ENCODE results near the gene GNPNAT1. TPM values are rescaled to one million over a fixed set of nuclear protein-coding genes. Genes with fewer than 3 reads are reported as not detected.
A peak's percentile ranks its signal among the peaks of the same experiment; 100 is the strongest.

GNPNAT1 gene
- total and polyA plus RNA-seq, 9 of the 15 experiments (the other 6 are each of a cell fraction or from before 2014, with no cell fraction given): 15.8 to 27.7 (median 25.3) TPM

DNA sequence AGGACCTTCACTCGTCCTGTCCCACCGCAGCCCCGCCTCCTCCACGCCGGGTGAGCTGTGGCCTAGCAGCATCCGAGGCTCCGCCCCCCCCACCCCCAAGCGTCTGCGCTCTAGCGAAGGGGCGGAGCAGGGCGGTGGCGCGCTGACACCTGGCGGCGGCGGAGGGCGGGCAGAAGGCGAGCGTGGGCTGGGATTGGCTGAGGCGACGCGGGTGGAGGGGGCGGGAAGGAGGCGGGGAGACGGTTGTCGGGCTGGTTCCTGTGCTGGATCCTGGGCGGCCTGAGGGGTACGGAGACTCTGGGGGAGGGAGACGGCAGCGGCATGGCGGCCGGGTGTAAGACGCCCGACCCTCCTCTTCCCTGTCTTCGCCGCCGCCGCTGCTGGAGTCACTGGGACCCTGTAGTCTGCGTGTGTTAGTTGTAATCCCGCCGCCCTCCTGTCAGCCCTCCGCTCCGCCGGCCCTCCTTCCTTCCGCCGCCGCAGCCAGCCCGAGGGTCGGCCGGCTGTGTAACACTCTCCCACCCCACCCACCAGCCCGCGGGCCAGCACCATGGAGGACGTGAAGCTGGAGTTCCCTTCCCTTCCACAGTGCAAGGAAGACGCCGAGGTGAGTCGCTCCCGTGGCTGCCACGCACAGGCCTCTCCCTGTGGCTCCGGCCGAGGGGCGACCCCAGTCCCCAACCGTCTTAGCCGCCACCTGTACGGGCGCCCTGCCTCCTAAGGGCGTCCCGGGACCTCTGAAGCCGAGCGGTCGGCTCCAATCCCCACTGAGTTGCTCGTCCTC is 61.3 kb downstream of the GNPNAT1 start, which contains the start of gene STYX (continued):
- TF ChIP-seq HNRNPH1 (optimal IDR thresholded peaks at IDR 0.05; ENCODE audit: low read depth, low read length): no peak
- TF ChIP-seq SP1 (CRISPR knock-in tag; IDR thresholded peaks at IDR 0.05): peak; percentile 78
- TF ChIP-seq ILK (tag; IDR thresholded peaks at IDR 0.05; ENCODE audit: borderline replicate concordance, low read depth): no peak
- TF ChIP-seq SP2 (IDR thresholded peaks at IDR 0.05; ENCODE audit: extremely low read depth, low read depth, low read length, poor library complexity, severe bottlenecking): no peak
- no peak for TF ChIP-seq RBM34 (IDR thresholded peaks at IDR 0.05; ENCODE audit: borderline replicate concordance, insufficient read depth, low read length)
- no peak for TF ChIP-seq RFX1 (IDR thresholded peaks at IDR 0.05)
- peak; percentile 44 for TF ChIP-seq SAP30 (IDR thresholded peaks at IDR 0.05; ENCODE audit: borderline replicate concordance, insufficient read depth, low read depth, low read length, poor library complexity, severe bottlenecking)
- TF ChIP-seq ESRRA (IDR thresholded peaks at IDR 0.05; ENCODE audit: borderline replicate concordance, low read depth): peak; percentile 37; the same call in 1 of the 2 replicates
- no peak for TF ChIP-seq BHLHE40 (IDR thresholded peaks at IDR 0.05; ENCODE audit: low read length)
- peak; percentile 58 for TF ChIP-seq POLR2B (IDR thresholded peaks at IDR 0.05; ENCODE audit: low read depth, partially characterized antibody)
- TF ChIP-seq POLR2AphosphoS5 (IDR thresholded peaks at IDR 0.05; ENCODE audit: control insufficient read depth, insufficient read depth, low read depth, low read length): peak; percentile 59; the same call in 1 of the 2 replicates
- TF ChIP-seq, protein P1, sequence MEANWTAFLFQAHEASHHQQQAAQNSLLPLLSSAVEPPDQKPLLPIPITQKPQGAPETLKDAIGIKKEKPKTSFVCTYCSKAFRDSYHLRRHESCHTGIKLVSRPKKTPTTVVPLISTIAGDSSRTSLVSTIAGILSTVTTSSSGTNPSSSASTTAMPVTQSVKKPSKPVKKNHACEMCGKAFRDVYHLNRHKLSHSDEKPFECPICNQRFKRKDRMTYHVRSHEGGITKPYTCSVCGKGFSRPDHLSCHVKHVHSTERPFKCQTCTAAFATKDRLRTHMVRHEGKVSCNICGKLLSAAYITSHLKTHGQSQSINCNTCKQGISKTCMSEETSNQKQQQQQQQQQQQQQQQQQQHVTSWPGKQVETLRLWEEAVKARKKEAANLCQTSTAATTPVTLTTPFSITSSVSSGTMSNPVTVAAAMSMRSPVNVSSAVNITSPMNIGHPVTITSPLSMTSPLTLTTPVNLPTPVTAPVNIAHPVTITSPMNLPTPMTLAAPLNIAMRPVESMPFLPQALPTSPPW (CRISPR knock-in tag; IDR thresholded peaks at IDR 0.05): peak; percentile 84
- TF ChIP-seq ZNF699 (CRISPR knock-in tag; IDR thresholded peaks at IDR 0.05; ENCODE audit: insufficient replicate concordance): no peak
- no peak for TF ChIP-seq MYBL2 (IDR thresholded peaks at IDR 0.05; ENCODE audit: low read depth)
- TF ChIP-seq MYBL2 (CRISPR knock-in tag; IDR thresholded peaks at IDR 0.05; ENCODE audit: borderline replicate concordance): no peak
- TF ChIP-seq SAFB (IDR thresholded peaks at IDR 0.05; ENCODE audit: borderline replicate concordance, low read depth, low read length): peak; percentile 23; the same call in 1 of the 2 replicates
- TF ChIP-seq GTF2F1 (IDR thresholded peaks at IDR 0.05; ENCODE audit: low read depth, low read length): no peak
- 0 out of 2 replicates have a peak, but pooled peaks have one; percentile 47 for TF ChIP-seq ATF7 (IDR thresholded peaks at IDR 0.05)
- TF ChIP-seq, protein P2, sequence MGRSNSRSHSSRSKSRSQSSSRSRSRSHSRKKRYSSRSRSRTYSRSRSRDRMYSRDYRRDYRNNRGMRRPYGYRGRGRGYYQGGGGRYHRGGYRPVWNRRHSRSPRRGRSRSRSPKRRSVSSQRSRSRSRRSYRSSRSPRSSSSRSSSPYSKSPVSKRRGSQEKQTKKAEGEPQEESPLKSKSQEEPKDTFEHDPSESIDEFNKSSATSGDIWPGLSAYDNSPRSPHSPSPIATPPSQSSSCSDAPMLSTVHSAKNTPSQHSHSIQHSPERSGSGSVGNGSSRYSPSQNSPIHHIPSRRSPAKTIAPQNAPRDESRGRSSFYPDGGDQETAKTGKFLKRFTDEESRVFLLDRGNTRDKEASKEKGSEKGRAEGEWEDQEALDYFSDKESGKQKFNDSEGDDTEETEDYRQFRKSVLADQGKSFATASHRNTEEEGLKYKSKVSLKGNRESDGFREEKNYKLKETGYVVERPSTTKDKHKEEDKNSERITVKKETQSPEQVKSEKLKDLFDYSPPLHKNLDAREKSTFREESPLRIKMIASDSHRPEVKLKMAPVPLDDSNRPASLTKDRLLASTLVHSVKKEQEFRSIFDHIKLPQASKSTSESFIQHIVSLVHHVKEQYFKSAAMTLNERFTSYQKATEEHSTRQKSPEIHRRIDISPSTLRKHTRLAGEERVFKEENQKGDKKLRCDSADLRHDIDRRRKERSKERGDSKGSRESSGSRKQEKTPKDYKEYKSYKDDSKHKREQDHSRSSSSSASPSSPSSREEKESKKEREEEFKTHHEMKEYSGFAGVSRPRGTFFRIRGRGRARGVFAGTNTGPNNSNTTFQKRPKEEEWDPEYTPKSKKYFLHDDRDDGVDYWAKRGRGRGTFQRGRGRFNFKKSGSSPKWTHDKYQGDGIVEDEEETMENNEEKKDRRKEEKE (IDR thresholded peaks at IDR 0.05; ENCODE audit: borderline replicate concordance in 1 of 2, control insufficient read depth in 1 of 2, low read depth in 2 of 2, low read length in 1 of 2): no peak
- 0 out of 2 replicates have a peak, but pooled peaks have one; percentile 22 for TF ChIP-seq HDGF (IDR thresholded peaks at IDR 0.05)
- TF ChIP-seq, protein P3, sequence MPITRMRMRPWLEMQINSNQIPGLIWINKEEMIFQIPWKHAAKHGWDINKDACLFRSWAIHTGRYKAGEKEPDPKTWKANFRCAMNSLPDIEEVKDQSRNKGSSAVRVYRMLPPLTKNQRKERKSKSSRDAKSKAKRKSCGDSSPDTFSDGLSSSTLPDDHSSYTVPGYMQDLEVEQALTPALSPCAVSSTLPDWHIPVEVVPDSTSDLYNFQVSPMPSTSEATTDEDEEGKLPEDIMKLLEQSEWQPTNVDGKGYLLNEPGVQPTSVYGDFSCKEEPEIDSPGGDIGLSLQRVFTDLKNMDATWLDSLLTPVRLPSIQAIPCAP (CRISPR knock-in tag; IDR thresholded peaks at IDR 0.05; ENCODE audit: borderline replicate concordance): no peak
- no peak for TF ChIP-seq ZNF3 (CRISPR knock-in tag; IDR thresholded peaks at IDR 0.05)
